Sciatic nerve (tissue), 1 donor: ENCODE measurements around the gene C19orf12. TPM values are rescaled to one million over a fixed set of nuclear protein-coding genes. Genes with fewer than 3 reads are reported as not detected.

ENCODE experiments used
- total RNA-seq: library from RNA; stranded (reverse); fragmentation: NEBNext Ultra II Directional; extraction: Animal tissue kit (Norgen Biotek cat#: 25700); gene quantifications from one replicate; pipeline ENCODE4 v1.2.1, GENCODE V29; 2021
- donor health status: DM: no; HTN: no; CAD: no.

C19orf12 gene
- total RNA-seq, 1 donor from 2014 or later = 30.9 TPM

Other genes with a start within 250 kb of the C19orf12 start
- not detected for gene VSTM2B, start 189.3 kb downstream of the C19orf12 start, total RNA-seq
- 40.0 TPM for gene POP4, start 109.0 kb downstream of the C19orf12 start, total RNA-seq
- gene PLEKHF1, start 49.8 kb downstream of the C19orf12 start, total RNA-seq = 30.4 TPM
- gene CCNE1, start 96.7 kb upstream of the C19orf12 start, total RNA-seq = 4.1 TPM
- 60.6 TPM for gene URI1, start 227.0 kb upstream of the C19orf12 start, total RNA-seq